Measurements from ENCODE around the gene LEMD2.

The LEMD2 gene

GRCh38 chr6:33802186-33802958, 13.4 kb upstream of the LEMD2 start:
- DNase-seq (ENCODE audit: low spot score), result no peak
- in situ Hi-C loops (cut with MboI; ENCODE audit: low sequenced_read_pairs, unreplicated experiment), result no loop called here
- no peak for TF ChIP-seq CTCF (IDR thresholded peaks at IDR 0.05; ENCODE audit: borderline replicate concordance, control extremely low read depth, extremely low read depth, insufficient read depth, missing control alignments)

- DNase-seq (ENCODE audit: low spot score), result no peak
- in situ Hi-C loops (cut with MboI; ENCODE audit: low sequenced_read_pairs, unreplicated experiment), result no loop called here
- no peak for TF ChIP-seq CTCF (IDR thresholded peaks at IDR 0.05; ENCODE audit: borderline replicate concordance, control extremely low read depth, extremely low read depth, insufficient read depth, missing control alignments)
Measured at GRCh38 chr6:33801611-33802010, 12.7 kb upstream of the LEMD2 start.

GRCh38 chr6:33800248-33800969, 11.5 kb upstream of the LEMD2 start:
- no peak for TF ChIP-seq CTCF (IDR thresholded peaks at IDR 0.05; ENCODE audit: borderline replicate concordance, control extremely low read depth, extremely low read depth, insufficient read depth, missing control alignments)
- DNase-seq (ENCODE audit: low spot score), result no peak
- in situ Hi-C loops (cut with MboI; ENCODE audit: low sequenced_read_pairs, unreplicated experiment), result no loop called here

GRCh38 chr6:33799454-33800113, 10.7 kb upstream of the LEMD2 start:
- in situ Hi-C loops (cut with MboI; ENCODE audit: low sequenced_read_pairs, unreplicated experiment), result no loop called here
- TF ChIP-seq CTCF (IDR thresholded peaks at IDR 0.05; ENCODE audit: borderline replicate concordance, control extremely low read depth, extremely low read depth, insufficient read depth, missing control alignments), result no peak
- DNase-seq (ENCODE audit: low spot score), result no peak

- DNase-seq (ENCODE audit: low spot score), result no peak
- in situ Hi-C loops (cut with MboI; ENCODE audit: low sequenced_read_pairs, unreplicated experiment), result no loop called here
- TF ChIP-seq CTCF (IDR thresholded peaks at IDR 0.05; ENCODE audit: borderline replicate concordance, control extremely low read depth, extremely low read depth, insufficient read depth, missing control alignments), result no peak
Measured at GRCh38 chr6:33798343-33798848, 9.5 kb upstream of the LEMD2 start.

GRCh38 chr6:33797626-33798342, 8.9 kb upstream of the LEMD2 start:
- in situ Hi-C loops (cut with MboI; ENCODE audit: low sequenced_read_pairs, unreplicated experiment), result no loop called here
- no peak for TF ChIP-seq CTCF (IDR thresholded peaks at IDR 0.05; ENCODE audit: borderline replicate concordance, control extremely low read depth, extremely low read depth, insufficient read depth, missing control alignments)
- DNase-seq (ENCODE audit: low spot score), result no peak

Data from GM13976 (cell line).